Activated CD8-positive, alpha-beta memory T cell treated with anti-CD3 and anti-CD28 coated beads, Interleukin-2, amount 50 U/mL, for 1 hour (primary cell): ENCODE results near the gene UNC80.

Experiments used
- DNase-seq: peaks from one replicate; pipeline ENCODE4 v3.0.0-alpha.2; 2020; ENCODE audit errors: extremely low read depth

Gene UNC80

GRCh38 chr2:210027608-210028007 lies 256.0 kb downstream of the UNC80 start:
- no peak for DNase-seq

- no peak for DNase-seq
Observed at GRCh38 chr2:210028178-210028577, 256.5 kb downstream of the UNC80 start.

DNA sequence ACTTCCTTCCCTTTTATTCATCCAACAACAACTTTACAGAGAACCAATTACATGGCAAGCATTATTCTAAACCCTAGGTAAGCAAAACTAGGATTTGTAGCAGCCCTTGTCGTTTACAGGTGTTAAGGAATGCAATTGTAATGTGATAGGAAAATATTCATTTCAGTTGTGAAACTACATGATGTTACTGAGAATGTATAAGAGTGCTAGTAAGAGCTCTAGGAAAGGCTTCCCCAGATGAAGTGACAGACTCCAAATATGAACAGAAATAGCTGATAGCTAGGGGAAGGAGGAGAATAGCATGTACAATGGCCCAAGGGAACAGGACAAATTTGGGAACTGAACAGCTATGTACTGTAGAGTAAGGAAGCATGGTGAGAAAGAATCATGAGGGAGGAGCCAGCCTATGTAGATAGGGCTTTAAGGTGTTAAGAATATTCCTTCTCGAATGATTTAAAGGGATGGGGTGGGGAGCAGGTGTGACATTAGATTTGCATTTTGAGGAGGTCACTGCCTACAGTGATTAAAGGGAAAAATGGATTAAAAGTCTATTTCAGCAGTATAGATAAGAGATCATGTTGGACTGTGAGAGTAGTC lies 262.6 kb downstream of the UNC80 start:
- DNase-seq, result no peak

DNA sequence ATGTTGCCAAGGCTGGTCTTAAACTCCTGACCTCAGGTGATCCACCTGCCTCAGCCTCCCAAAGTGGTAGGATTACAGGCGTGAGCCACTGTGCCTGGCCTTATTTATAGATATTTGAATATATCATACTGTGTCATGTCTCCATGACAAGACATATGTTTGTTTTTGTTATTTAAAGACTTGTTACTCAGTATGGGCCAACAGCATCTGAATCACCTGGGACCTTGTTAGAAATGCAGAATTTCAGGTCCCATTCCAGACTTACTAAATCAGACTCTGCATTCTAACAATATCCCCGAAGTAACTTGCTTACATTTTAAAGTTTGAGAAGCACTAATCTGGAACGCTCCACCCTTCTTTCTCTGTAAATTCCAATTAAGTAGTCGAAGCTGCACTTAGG lies 264.0 kb downstream of the UNC80 start:
- no peak for DNase-seq

DNA sequence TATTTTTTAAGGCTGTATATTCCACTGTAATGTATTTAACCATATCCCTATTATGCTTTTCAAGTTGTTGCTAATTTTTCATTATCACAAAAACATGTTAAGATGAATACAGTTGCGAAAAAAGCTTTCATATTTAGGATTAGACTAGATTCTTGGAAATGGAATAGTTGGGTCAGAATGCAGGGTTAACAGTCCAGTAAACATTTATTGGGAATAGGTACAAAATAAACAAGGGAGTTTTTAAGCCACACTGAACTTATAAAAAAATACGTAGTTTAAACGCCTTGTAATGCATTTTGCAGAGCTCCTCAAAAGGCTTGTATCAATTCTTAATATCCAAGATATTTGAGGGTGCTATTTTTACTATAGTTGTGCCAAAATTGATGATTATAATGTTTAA lies 266.4 kb downstream of the UNC80 start:
- no peak for DNase-seq

DNA sequence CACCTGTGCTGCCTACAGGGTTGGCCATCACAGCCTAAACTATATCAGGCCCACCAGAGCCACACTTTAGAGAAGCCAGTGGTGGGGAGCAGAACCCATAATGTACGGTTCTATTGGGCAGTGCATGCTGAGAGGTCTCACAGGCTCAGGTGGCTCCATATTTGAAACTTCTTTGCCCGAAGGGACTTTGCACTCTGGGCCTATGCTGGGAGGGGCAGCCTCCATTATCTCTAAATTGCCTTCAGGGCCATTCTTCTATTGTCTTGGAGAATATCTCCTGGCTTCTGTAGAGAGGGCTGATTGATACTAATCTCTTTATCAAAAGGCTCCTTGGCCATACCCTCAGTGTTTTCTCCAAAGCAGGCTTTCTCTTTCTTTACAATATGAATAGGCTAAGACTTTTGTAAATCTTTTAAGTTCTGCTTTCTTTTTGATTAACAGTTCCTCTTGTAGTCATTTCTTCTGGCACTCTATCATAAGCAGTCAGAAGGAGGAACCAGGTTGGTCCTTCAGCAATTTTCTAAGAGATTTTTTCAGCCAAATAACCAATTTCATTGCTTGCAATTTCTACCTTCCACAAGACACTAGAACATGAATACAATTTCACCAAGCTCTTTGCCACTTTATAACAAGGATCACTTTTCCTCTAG lies 275.3 kb downstream of the UNC80 start:
- DNase-seq, result no peak
